ENCODE data around the gene CASP8AP2.
"Not testable (repeated sequence)": the region's sequence is repeated elsewhere in the genome, so short reads cannot be mapped to it uniquely, and the experiment has no call there.

The CASP8AP2 gene

GRCh38 chr6:89826029-89826528 lies 3.6 kb upstream of the CASP8AP2 start:
- no peak for DNase-seq

- not testable (repeated sequence) for DNase-seq
These were observed 1.1 kb upstream of the CASP8AP2 start for GRCh38 chr6:89828475-89828987.

- DNase-seq, result no peak
These were observed 650 bp upstream of the CASP8AP2 start for GRCh38 chr6:89828988-89829471.

GRCh38 chr6:89830170-89830809 lies 610 bp downstream of the CASP8AP2 start:
- DNase-seq, result no peak

GRCh38 chr6:89834884-89835792 lies 5.5 kb downstream of the CASP8AP2 start:
- no peak for DNase-seq

- peak; percentile 42 to 60 for DNase-seq
These were observed 7.1 kb downstream of the CASP8AP2 start for GRCh38 chr6:89836639-89837222.

- DNase-seq, result peak; percentile 44 to 58
These were observed 10.9 kb downstream of the CASP8AP2 start for GRCh38 chr6:89840538-89840937.

- no peak for DNase-seq
These were observed 12.5 kb downstream of the CASP8AP2 start for GRCh38 chr6:89842228-89842627.

GRCh38 chr6:89843070-89843469 lies 13.4 kb downstream of the CASP8AP2 start:
- DNase-seq, result no peak

- not testable (repeated sequence) for DNase-seq
These were observed 17.8 kb downstream of the CASP8AP2 start for GRCh38 chr6:89847513-89847912.

- no peak for DNase-seq
These were observed 23.4 kb downstream of the CASP8AP2 start for GRCh38 chr6:89853068-89853467.

- DNase-seq, result peak; percentile 19 to 31
These were observed 28.4 kb downstream of the CASP8AP2 start for GRCh38 chr6:89858041-89858440.

GRCh38 chr6:89859744-89860143 lies 30.1 kb downstream of the CASP8AP2 start:
- no peak for DNase-seq

- no peak for DNase-seq
These were observed 32.6 kb downstream of the CASP8AP2 start for GRCh38 chr6:89862273-89862672.

- peak in 1 of 2 donors; percentile 7 for DNase-seq
These were observed 33.0 kb downstream of the CASP8AP2 start for GRCh38 chr6:89862698-89863097.

- DNase-seq, result no peak
These were observed 36.5 kb downstream of the CASP8AP2 start for GRCh38 chr6:89866024-89866678.

- no peak for DNase-seq
These were observed 44.0 kb downstream of the CASP8AP2 start for GRCh38 chr6:89873721-89874120.

- no peak for DNase-seq
These were observed 44.8 kb downstream of the CASP8AP2 start for GRCh38 chr6:89874438-89874837.

GRCh38 chr6:89886378-89887120 lies 56.9 kb downstream of the CASP8AP2 start:
- DNase-seq, result no peak

- no peak for DNase-seq
These were observed 57.9 kb downstream of the CASP8AP2 start for GRCh38 chr6:89887452-89888137.

- DNase-seq, result no peak
These were observed 58.4 kb downstream of the CASP8AP2 start for GRCh38 chr6:89888138-89888514.
